SKM-1 treated with dmso at 0.1 percent for 144 hours (cell line): ENCODE data around the gene ZBP1.

Experiments
- DNase-seq: peaks from one replicate; lab custom pipeline; 2025; ENCODE audit not compliant: unreplicated experiment; lab: John Stamatoyannopoulos, UW

Gene ZBP1

DNA sequence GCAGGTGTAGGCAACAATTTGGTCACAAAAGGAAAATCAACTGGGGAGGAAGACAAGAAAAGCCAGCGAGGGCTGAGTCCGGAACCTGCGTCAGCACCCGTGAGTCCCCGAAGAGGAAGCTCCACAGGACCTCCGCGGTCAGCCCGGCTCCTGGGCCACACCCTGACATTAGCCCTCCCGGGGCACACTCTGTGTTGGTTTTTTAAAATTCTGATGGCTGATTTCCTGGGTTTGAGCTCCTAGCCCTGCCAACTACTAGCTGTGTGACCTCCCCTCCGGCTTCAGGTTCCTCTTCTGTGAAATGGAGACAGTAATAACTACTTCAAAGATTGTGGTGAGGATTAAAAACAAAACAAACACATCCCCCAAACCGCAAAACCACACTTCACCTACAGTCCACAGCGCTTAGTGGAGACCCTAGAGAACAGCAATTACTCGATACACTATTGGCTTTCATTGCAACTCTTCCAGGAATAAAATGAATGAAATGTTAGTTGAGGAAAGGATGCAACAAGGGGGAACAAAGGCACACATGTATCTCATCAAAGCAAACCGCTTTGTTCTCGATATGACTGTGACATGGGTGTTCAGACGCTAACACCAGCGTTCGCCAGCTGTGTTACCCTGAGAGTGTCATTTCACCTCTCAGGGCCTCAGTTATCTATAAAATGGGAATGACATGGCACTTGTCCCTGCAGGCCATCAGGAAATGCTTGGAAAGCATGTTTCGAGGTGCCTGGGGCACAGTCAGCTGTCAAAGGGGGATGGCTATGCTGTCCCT, 985 bp downstream of the ZBP1 start:
- DNase-seq, result peak; percentile 17

DNA sequence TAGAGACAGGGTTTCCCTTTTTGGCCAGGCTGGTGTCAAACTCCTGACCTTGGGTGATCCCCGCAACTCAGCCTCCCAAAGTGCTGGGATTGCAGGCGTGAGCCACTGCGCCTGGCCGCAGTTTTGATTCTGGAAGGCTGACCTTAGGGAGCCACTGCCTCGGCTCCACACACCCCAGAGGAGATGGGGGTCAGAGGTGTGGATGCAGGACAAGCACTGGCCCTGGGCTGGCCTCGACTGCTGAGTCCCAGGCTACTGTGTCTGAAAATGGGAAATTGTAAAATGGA, 1.5 kb downstream of the ZBP1 start:
- DNase-seq, result no peak

DNA sequence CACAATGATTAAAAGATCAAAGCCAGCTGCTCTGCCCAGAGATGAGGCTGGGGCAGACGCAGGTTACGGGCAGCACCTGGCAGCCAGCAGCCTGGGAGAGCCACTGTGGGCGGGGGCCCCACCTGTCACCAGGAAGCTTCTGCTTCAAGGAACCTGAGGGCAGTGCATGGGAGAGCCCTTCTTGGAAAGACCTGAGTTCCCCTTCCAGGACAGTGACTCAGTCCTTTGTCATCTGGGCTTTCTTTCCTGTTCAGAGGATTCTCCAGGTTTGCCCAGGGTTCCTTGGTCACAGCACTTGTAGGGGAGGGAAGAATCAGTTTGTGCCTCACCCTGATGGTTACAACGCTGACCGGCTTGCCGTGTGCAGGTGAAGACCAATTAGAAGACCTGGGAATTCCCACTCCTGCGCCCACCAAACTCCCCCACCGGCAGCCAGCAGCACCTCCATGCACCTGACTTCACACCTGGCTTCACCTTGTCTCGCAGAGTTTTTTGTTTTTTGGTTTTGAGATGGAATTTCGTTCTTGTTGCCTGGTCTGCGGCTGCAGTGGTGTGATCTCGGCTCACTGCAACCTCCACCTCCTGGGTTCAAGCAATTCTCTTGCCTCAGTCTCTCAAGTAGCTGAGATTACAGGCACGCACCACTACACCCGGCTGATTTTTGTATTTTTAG, 2.0 kb downstream of the ZBP1 start:
- DNase-seq, result no peak

DNA sequence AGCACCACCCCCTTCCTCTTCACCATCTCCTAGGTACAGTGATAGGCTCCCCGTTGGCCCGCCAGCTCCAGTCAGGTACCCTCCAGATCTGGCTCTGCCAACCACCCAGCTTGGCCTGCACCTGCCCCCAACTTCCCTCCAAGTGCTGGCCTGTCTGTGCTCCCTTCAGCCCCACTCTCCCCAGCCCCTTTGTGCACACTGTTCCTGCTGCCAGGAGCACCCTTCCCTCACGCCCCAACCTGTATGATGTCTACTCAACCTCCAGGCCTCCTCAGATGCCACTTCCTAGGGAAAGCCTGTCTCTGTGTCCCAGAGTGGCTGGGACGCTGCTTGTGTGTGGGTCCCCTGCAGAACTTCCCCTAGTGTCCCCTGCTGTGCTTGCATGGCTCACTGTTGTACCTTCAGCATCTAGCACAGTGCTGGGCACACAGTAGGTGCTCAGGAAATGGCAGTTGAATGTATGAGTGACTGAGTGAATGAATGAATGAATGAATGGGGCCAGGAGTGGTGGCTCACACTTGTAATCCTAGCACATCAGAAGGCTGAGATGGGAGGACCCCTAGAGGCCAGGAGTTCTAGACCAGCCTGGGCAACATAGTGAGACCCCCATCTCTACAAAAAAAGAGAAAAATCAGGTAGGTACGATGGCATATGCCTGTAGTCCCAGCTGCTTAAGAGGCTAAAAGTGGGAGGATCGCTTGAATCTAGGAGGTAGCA, 3.0 kb downstream of the ZBP1 start:
- no peak for DNase-seq

DNA sequence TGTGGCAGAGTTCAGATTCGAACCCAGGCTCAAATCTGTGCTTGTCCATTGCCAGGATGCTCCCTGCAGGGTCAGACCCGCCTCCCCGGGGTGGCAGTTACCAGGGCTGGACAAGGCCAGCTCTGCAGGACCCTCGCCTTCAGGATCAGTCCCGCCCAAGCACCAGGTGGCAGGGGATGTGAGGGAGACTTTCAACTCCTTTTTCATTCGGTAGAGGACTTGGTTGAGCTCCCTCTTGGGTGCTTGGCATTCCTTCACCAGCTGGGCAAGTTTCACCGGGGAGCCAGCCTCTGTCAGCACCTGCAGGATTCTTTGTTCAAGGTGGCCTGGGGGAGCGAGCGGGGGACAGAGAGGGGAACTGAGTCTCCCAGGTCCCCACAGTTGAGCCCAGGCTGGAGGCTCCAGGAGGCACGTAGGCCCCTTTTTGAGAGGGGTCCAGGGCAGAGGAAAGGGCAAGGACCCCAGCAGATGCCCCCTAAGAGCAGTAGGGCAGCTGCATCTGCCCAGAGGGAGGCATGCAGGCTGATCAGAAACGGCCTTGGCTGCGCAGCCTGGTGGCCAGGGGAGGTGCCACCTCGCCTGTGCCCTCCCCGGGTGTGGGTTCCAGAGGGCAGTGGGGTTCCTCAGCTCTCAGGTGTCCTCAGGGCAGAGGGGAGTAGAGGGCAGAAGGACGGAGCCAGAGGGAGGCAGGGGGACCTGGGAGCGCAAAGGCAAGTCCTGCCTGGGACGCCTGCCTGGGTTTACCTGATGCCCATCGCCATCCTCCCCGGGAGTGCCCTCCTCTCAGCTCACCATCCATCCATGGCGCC, 3.9 kb downstream of the ZBP1 start:
- no peak for DNase-seq

DNA sequence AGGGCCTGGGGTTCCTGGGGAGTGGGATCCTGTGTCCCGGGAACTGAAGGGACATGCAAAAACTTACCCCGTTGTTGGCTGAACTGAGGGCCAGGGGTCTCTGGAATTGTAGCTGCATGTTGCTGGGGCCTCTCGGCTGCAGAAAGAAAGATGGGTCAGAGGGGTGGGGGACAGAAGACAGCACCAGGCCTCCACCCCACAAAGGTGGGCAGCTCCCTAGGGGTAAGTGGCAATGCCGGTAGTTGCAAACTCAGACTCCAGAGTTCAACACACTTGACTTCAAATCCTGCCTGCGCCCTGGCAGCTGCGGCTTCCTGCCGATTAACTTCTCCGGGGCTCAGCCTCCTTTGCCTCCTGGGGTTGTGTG, 4.8 kb downstream of the ZBP1 start:
- DNase-seq, result no peak

DNA sequence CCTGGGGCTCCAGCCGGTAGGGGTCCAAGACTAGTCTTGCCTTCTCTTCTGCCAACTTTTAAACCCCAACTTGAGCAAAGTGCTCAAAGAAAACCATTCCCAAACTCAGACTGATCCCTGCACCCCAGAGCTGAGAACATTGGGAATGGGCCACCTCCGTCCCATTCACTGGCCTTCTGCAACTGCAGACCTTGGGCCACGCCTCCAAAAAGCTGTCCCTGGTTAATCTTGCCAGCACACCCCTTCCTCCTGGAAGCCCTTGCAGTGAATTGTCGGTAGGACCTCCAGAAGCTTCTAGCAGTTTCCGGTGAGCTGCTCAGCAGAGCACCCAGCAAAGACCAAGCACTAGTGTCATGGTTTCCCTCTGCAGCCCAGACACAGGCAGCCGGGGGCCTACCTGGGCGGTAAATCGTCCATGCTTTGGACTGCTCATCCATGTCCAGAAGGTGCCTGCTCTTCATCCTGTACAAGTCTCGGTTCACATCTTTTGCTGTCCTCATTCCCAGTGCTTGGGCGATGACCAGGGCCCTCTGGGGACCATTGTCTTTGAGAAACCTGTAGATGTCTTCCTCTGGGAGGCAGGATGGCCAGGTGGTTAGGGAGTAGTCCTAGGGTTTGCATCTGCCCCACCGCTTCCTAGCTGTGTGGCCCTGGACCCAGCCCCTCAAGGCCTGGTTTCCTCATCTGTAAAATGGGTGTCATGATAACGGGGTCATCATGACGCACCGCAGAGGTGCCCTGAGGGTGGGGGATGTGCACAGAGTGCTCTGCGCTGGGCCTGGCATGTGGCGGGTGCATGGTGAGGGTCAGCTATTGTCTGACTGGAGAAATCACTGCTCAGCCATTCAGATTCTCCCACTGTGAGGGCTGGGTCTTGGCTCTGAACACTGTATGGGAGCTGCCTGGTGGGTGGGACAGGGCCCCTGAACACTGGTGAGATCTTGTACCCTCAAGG, 5.5 kb downstream of the ZBP1 start:
- no peak for DNase-seq

DNA sequence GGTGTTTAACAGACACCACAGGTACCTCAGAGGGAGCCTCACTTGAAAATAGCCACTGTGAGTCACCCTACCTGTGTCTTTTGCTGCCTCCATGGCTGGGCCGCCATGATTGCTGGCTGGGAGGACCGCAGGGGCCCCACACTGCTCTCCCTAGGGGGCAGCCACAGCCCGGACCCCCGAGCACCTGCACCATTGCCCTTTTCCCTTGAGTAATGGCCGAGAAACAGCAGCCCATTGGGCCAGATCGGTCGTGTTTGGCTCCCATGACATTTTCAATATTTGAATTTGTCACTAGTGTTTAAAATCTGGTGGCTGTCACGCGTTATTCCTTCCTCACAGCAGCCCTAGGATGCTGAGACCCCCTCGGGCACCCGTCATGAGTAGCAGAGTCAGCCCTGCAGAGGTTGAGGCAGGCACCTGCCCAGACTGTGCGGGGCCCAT, 6.7 kb downstream of the ZBP1 start:
- DNase-seq, result no peak

DNA sequence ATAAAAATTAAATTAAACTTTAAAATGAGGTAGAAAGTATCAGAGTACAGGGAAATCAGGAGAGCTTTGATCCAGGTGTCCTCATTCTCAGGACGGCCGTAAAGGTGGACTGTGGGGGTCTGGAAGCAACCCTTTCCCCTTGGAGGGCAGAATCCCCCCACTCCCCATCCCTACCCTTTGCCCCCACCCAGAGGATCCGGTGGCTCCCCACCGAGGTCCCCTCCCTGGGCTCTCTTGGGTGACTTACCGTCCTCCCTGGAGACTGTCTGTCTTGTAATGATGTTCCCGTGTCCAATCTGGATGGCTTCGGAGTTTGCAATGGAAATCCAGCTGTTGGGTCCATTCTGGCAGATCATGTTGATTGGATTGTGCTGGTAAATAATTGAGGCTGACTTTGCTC, 7.3 kb downstream of the ZBP1 start:
- no peak for DNase-seq

DNA sequence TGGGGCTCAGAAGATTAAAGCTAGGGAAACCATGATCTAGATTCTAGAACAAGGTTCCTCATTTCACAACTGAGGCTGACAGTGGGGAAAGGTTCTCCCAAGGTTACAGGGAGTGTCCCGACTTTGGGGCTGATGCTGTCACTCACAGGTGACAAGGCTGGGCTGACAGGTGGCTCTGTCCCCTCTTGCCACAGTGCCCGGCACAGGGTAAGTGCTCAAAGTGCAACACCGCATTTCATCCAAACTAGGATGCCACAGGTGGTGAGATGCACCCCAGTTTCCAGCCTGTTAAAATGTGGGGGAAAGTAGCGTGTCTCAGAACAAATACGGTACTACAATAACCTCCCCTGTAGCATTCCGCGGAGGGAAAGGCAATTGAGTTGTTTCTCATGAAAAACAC, 7.8 kb downstream of the ZBP1 start:
- DNase-seq, result no peak

DNA sequence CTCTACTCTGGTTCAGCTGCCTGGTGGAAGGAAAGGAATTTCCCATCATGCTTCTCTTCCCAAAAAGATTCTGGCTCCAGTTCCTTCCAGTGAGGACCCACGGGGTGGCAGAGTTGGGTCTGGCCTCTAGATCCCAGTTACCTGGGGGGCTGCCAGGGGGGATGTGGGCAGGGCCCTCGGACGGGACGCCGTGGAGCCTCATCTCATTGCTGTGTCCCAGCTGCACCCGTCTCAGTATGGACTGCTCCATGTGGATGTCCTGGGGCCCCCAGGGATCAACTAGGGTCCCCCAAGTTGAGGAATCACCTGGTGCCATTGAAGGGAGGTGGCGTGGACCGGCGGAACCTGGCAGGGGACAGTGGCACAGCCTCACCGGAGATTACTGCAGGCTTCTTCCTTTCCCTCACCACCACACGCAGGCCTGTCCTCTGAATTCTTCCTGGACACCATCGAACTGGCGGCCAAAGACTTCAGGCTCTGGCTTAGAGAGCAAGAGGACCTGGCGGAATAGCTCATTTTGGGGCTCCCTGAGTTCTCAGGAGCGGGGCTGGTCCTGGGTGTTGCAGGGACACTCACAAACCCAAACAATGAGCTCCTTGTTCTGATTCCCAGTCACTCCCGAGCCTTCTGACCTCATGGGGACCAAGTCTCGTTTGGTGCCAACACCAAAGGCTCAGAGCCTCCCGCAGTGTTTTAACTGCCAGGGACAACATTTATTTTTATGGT, 8.5 kb downstream of the ZBP1 start:
- no peak for DNase-seq

DNA sequence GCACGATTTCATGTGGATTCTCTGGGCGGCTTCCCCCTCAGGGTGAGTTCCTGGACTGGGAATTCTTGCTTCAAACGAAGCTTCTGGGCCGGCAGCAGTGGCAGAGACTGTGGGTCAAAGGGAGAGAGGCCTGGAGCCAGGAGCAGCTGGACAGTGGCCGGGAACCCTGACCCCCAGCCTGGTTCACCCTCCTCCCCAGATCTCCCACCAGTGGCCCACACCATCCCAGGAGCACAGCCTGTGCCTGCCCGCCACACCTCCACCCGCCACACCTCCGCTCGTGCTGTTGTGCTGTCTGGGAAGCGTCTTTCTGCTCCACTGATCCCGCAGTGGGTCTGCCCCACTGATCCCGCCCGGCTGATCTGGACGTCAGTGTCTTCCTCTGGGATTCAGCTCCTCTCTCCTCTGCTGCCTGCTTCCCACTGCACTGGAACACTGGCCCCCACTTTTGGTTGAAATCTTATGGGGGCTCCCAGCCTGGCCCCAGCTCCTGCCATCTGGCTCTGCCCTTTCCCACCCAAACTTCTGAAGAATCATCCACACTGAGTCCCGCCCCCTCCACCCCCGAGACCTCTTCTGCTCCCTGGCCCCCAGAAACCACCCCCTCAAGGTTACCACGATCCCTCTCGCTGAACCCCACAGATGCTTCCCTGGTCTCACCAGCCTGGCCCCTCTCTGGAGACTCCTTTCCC, 9.8 kb downstream of the ZBP1 start:
- DNase-seq, result no peak

DNA sequence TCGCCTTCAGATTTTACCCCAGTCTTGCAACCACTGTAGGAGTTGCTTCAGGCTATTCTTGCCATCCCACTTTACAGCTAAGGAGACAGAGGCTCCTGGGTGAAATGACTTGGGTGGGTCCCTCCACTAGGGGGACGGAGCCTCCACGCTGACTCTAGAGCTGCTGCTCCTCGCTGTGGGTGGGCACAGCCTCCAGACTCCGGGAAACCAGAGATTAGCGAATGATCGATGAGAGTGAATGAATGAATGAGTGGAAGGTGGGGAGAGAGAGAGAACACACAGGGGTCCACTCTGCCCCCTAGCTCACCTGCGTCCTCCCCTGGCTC, 10.4 kb downstream of the ZBP1 start:
- DNase-seq, result no peak

DNA sequence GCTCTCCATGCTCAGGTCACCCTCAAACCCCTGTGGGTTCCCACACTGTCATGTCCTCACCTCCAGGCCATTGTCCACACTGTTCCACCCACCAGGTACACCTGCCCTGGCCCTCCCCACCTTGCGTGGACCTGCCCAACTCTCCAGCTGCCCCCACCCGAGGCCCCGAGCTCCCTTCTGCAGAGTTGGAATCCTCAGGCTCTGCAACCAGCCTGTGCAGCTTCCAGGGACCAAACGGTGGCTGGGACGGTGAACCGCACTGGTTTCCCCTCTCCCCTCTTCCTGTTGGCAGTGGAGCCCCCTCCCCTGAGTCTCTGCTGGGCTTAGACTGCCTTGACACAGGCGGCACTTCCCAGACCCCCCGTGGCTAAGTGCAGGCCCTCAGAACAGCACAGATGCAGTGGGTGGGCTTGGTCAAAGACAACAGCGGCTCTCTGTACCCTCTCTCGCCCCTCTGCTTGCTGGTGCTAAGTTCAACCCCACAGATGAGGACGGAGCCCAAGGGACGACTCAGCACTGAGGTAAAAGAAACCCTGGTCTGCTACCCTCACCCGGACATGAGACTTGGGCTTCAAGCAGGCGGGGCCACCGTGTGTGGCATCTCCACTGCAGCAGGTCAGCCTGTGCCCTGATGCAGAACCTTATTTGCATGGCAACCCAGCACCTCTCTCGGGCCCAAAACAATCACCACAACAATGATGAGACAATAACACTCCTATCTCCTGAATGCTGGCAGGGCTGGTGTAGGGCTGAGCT, 11.0 kb downstream of the ZBP1 start:
- DNase-seq, result no peak

DNA sequence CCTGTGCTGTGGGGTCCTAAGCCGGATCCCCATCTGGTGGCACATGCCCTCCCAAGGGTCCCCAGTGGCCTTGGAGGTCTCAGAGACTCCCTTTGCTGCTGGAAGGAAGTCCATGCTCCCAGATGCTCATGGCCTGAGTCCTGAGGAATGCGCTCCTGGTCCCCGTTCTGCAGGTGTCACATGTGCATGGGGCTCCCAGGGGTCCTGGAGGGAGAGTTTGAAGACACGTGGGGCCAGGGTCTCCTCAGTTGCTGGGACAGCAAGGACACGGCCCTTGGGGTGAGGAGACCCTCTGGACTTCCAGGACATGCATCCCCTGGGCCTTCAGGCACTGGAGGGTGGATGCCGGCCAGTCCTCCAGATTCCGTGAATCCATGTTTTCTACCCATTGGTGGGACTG, 11.7 kb downstream of the ZBP1 start:
- no peak for DNase-seq

DNA sequence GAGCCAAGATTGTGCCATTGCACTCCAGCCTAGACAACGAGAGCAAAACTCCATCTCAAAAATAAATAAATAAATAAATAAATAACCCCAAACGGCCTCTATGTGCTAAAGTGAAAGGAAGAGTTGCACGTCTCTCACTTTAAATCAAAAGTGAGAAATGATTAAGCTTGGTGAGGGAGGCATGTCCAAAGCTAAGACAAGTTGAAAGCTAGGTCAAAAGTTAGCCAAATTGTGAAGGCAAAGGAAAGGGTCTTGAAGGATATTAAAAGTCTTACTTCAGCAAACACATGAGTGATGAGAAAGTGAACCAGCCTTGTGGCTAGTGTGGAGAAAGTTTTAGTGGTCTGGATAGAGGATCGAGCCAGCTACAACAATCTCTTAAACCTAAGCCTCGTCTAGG, 14.3 kb downstream of the ZBP1 start:
- no peak for DNase-seq

DNA sequence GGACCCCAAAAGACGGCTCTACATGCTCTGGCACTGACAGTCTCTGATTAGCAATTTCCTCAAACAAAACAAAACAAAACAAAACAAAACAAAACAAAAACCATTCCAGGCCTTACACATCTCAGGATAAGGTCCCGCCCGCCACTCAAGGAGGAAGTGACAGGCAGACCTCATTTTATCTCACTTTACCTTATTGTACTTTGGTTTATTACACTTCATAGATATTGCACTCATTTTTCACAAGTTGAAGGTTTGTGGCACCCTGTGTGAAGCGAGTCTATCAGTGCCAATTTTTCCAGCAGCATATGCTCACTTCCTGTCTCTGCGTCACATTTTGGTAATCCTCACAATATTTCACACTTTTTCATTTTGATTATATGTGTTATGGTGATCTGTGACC, 15.2 kb downstream of the ZBP1 start:
- DNase-seq, result no peak

DNA sequence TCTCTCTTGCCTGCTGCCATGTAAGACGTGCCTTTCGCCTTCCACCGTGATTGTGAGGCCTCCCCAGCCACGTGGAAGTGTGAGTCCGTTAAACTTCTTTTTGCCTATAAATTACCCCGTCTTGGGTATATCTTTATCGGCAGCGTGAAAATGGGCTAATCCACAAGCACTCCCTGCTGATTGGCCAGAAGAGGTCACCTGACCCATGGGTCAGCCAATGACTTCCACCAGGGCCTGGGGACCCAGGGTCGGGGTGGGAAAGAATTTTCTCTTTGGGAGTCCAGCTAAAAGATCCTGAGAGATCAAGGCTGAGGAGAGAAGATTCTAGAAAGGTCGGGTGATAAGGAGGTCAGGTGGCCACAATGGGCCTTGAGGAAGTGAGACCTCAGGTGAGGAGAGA, 17.1 kb downstream of the ZBP1 start:
- no peak for DNase-seq

DNA sequence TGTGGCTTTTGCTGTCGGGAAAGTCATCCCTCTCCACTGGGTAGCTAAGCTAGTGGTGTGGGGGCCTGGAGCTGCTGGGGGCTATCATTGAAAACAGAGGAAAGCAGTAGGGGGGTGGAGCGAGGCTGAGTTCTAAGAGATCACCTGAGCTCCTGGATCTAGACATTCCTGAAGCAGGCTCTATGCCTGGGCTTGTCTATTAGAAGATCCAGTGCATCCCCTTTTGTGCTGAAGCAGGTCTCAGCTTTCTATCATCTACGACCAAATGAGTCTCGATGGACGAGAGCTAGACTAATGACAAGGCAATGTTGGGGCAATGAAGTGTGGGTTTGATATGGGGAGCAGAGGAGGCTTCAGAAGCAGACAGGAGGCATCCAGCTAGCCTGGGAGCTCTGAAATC, 18.5 kb downstream of the ZBP1 start:
- no peak for DNase-seq
